ENCODE data around the gene CABLES2. TPM values are rescaled to one million over a fixed set of nuclear protein-coding genes. Genes with fewer than 3 reads are reported as not detected.

Gene CABLES2
- total and polyA plus RNA-seq, 9 of the 15 experiments (the other 6 are each of a cell fraction or from before 2014, with no cell fraction given) = 0.46 to 4.2 (median 1.6) TPM

DNA sequence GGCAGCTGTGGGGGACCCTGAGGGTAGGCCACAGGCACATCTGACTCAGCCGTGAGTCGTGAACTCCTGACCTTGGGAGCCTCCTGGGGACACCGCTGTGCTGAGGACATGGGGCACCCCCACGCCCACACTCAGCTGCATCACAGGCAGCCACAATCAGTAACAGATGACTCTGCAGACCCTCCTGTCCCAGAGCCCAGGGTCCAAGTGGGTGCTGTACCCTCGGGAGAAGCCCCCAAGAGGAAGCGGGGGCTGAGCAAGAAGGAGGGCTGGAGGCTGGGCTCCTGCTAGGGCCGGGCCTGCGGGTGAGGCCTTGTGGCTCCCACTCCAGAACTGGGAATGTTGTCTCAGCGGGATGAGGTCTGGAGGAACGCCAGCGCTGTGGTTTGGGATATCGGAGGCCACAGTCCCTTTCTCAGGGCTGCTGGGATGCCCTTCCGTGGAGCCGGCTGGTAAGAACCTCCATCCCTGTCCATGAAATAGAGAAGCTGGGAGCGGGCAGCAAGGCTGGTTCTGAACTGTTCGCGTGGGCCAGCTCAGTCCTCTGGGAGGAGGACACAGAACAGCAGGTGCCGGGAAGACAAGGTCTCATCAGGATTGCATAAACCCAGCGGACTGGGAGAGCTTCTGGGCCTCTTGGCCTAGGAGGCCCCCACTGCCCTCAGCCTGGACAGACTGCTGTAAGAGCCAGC lies 36.8 kb downstream of the CABLES2 start (continued):
- TF ChIP-seq MEF2D (tag; conservative IDR thresholded peaks at IDR 0.05; ENCODE audit: low read depth) = no peak
- TF ChIP-seq IRF2 (CRISPR knock-in tag; IDR thresholded peaks at IDR 0.05) = no peak
- TF ChIP-seq, protein P1, sequence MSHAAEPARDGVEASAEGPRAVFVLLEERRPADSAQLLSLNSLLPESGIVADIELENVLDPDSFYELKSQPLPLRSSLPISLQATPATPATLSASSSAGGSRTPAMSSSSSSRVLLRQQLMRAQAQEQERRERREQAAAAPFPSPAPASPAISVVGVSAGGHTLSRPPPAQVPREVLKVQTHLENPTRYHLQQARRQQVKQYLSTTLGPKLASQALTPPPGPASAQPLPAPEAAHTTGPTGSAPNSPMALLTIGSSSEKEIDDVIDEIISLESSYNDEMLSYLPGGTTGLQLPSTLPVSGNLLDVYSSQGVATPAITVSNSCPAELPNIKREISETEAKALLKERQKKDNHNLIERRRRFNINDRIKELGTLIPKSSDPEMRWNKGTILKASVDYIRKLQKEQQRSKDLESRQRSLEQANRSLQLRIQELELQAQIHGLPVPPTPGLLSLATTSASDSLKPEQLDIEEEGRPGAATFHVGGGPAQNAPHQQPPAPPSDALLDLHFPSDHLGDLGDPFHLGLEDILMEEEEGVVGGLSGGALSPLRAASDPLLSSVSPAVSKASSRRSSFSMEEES (CRISPR knock-in tag; IDR thresholded peaks at IDR 0.05) = no peak
- no peak for TF ChIP-seq OTX1 (CRISPR knock-in tag; IDR thresholded peaks at IDR 0.05)
- no peak for TF ChIP-seq ZNF717 (CRISPR knock-in tag; IDR thresholded peaks at IDR 0.05)
- TF ChIP-seq NFE2 (IDR thresholded peaks at IDR 0.05; ENCODE audit: low read depth) = 0 out of 2 replicates have a peak, but pooled peaks have one; percentile 6
- TF ChIP-seq CTBP1 (IDR thresholded peaks at IDR 0.05; ENCODE audit: borderline replicate concordance) = 0 out of 2 replicates have a peak, but pooled peaks have one; percentile 16
- TF ChIP-seq, protein P2, sequence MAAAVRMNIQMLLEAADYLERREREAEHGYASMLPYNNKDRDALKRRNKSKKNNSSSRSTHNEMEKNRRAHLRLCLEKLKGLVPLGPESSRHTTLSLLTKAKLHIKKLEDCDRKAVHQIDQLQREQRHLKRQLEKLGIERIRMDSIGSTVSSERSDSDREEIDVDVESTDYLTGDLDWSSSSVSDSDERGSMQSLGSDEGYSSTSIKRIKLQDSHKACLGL (CRISPR knock-in tag; IDR thresholded peaks at IDR 0.05; ENCODE audit: borderline replicate concordance, poor library complexity, severe bottlenecking) = no peak
- TF ChIP-seq, protein P3, sequence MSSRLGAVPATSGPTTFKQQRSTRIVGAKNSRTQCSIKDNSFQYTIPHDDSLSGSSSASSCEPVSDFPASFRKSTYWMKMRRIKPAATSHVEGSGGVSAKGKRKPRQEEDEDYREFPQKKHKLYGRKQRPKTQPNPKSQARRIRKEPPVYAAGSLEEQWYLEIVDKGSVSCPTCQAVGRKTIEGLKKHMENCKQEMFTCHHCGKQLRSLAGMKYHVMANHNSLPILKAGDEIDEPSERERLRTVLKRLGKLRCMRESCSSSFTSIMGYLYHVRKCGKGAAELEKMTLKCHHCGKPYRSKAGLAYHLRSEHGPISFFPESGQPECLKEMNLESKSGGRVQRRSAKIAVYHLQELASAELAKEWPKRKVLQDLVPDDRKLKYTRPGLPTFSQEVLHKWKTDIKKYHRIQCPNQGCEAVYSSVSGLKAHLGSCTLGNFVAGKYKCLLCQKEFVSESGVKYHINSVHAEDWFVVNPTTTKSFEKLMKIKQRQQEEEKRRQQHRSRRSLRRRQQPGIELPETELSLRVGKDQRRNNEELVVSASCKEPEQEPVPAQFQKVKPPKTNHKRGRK (tag; IDR thresholded peaks at IDR 0.05) = no peak
- peak; percentile 52 for TF ChIP-seq CREM (IDR thresholded peaks at IDR 0.05; ENCODE audit: low read depth)
- no peak for TF ChIP-seq RBM39 (optimal IDR thresholded peaks at IDR 0.05; ENCODE audit: low read depth, low read length)
- TF ChIP-seq ZNF143 (CRISPR knock-in tag; IDR thresholded peaks at IDR 0.05) = no peak
- TF ChIP-seq ESRRA (IDR thresholded peaks at IDR 0.05; ENCODE audit: borderline replicate concordance, low read depth) = peak; percentile 63
- no peak for TF ChIP-seq GATAD2B (IDR thresholded peaks at IDR 0.05; ENCODE audit: borderline replicate concordance)
- TF ChIP-seq, protein P4, sequence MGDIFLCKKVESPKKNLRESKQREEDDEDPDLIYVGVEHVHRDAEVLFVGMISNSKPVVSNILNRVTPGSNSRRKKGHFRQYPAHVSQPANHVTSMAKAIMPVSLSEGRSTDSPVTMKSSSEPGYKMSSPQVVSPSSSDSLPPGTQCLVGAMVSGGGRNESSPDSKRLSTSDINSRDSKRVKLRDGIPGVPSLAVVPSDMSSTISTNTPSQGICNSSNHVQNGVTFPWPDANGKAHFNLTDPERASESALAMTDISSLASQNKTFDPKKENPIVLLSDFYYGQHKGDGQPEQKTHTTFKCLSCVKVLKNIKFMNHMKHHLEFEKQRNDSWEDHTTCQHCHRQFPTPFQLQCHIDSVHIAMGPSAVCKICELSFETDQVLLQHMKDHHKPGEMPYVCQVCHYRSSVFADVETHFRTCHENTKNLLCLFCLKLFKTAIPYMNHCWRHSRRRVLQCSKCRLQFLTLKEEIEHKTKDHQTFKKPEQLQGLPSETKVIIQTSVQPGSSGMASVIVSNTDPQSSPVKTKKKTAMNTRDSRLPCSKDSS (IDR thresholded peaks at IDR 0.05; ENCODE audit: low read depth, partially characterized antibody) = no peak
- TF ChIP-seq NR2C1 (IDR thresholded peaks at IDR 0.05) = no peak
- TF ChIP-seq NR2C1 (tag; IDR thresholded peaks at IDR 0.05) = 0 out of 2 replicates have a peak, but pooled peaks have one; percentile 19
- TF ChIP-seq NR2F6 (CRISPR knock-in tag; IDR thresholded peaks at IDR 0.05) = no peak
- no peak for TF ChIP-seq MCM3 (IDR thresholded peaks at IDR 0.05)
- TF ChIP-seq DNMT1 (IDR thresholded peaks at IDR 0.05) = no peak
- no peak for TF ChIP-seq TBP (optimal IDR thresholded peaks at IDR 0.05; ENCODE audit: low read depth, low read length)
- TF ChIP-seq BMI1 (IDR thresholded peaks at IDR 0.05; ENCODE audit: low read length) = no peak
- no peak for TF ChIP-seq RFX5 (IDR thresholded peaks at IDR 0.05; ENCODE audit: low read depth, low read length)
- TF ChIP-seq ZNF316 (IDR thresholded peaks at IDR 0.05) = no peak
- TF ChIP-seq CBX1 (IDR thresholded peaks at IDR 0.05; ENCODE audit: low read depth) = no peak
- TF ChIP-seq ELF2 (CRISPR knock-in tag; IDR thresholded peaks at IDR 0.05) = no peak
- no peak for TF ChIP-seq ZKSCAN3 (CRISPR knock-in tag; IDR thresholded peaks at IDR 0.05)

All from K562 (cell line).